Fibroblast of villous mesenchyme (primary cell): ENCODE measurements around the gene INTS15. TPM values are rescaled to one million over a fixed set of nuclear protein-coding genes. Genes with fewer than 3 reads are reported as not detected.

ENCODE experiments used
- DNase-seq: peaks from one replicate; pipeline ENCODE4 v3.0.0-alpha.2; 2010; ENCODE audit warnings: low read depth
- H3K4me3 ChIP-seq: 2 replicates; pipeline ENCODE4 v1.5.1; 2011; ENCODE audit warnings: low read depth, mild to moderate bottlenecking, low read length
- total RNA-seq: library from RNA; depleted of rRNA; stranded (reverse); fragments of >200 nt; gene quantifications from 2 replicates; pipeline ENCODE4 v1.2.3, GENCODE V29; 2012
- TF ChIP-seq, protein P1 (sequence below): IDR thresholded peaks from 2 replicates; pipeline ENCODE4 v1.5.1; 2012; ENCODE audit warnings: low read depth, mild to moderate bottlenecking, low read length; ENCODE audit not compliant: insufficient read depth

INTS15 gene
- total RNA-seq, 1 donor, result 16.4 TPM

DNA sequence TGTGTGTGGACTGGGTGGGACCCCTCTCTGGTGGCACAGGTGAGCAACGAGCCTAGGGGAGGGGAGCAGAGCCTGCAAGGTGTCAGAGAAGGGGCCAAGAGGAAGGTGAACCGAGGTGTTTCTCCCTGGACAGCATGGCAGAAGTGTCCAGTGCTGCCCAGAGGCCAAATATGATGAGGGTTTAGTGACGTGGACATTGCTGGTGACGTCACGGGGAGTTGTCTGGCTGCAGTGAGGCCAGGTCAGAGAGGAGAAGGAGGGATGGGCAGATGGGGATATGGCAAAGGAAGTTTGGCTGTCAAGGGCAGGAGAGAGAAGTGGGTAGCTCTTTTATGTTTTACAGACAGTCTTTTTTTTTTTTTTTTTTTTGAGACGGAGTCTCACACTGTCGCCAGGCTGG is 23.0 kb downstream of the INTS15 start:
- TF ChIP-seq, protein P1, sequence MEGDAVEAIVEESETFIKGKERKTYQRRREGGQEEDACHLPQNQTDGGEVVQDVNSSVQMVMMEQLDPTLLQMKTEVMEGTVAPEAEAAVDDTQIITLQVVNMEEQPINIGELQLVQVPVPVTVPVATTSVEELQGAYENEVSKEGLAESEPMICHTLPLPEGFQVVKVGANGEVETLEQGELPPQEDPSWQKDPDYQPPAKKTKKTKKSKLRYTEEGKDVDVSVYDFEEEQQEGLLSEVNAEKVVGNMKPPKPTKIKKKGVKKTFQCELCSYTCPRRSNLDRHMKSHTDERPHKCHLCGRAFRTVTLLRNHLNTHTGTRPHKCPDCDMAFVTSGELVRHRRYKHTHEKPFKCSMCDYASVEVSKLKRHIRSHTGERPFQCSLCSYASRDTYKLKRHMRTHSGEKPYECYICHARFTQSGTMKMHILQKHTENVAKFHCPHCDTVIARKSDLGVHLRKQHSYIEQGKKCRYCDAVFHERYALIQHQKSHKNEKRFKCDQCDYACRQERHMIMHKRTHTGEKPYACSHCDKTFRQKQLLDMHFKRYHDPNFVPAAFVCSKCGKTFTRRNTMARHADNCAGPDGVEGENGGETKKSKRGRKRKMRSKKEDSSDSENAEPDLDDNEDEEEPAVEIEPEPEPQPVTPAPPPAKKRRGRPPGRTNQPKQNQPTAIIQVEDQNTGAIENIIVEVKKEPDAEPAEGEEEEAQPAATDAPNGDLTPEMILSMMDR, result no peak
- H3K4me3 ChIP-seq, result no peak overlapping the region
- DNase-seq, result no peak

DNA sequence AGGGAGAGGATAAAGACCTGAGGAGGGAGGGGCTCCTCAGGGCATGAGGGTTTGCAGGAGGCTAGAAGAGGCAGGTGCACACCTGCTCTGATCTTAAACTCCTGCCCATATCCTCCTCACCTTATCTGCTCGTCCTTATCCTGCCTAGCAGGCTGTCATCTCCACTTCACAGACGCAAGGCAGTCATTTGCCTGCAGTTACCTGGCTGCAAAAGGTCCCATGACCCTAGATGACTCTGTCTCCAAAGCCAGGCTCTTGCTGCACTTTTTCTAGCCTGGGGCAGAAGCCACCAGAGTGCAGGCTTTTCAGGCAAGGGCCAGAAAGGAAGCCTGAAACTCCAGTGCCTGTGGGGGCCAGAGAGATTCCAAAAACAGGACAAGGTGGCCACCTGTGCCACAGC is 23.9 kb downstream of the INTS15 start:
- DNase-seq, result no peak
- TF ChIP-seq, protein P1, result no peak
- H3K4me3 ChIP-seq, result no peak overlapping the region

DNA sequence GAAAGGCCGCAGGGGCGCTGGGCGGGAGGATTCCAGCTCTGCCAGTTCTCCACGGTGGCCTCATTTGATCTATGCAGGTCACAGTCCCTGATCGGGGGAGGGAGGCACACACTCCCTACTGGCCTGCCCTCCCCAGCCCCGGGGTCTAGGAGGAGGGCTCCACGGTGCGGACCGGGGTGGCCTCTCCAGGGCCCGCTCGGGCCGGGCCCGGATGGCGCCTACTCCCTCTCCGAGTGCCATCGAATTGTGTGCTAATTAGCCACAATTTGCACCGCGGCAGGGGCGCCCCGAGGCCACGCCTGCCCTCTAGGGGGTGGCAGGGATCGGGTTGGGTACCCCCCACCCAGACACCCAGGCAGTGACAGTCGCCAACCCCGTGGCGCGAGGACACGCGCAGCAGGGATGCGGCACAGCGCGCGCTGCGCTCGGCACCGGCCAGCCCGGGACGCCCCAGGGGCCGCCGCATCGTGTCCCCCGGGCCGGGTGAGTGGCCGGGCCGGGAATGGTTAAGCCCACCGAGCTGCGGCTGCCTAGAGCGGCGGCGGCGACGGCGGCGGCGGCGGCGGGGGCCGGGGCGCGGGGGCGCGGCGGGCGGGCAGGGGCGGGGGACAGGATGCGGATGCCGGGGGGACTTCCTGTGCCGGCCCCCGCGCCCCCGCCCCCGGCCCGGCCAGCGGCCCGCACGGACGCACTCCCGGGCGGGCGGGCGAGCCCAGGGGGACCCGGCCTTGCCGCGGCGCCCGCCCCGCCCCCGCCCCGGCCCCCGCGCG is 25.3 kb downstream of the INTS15 start, which contains the start of gene ZNF853:
TSS of gene ZNF853 (plus strand) at position 658 of the 770 bp plus-strand sequence. CDS start 565 bp downstream, outside the sequence.
- no peak for DNase-seq
- H3K4me3 ChIP-seq, result peak within 1 kb of the TSS; percentile 52
- TF ChIP-seq, protein P1, result no peak

DNA sequence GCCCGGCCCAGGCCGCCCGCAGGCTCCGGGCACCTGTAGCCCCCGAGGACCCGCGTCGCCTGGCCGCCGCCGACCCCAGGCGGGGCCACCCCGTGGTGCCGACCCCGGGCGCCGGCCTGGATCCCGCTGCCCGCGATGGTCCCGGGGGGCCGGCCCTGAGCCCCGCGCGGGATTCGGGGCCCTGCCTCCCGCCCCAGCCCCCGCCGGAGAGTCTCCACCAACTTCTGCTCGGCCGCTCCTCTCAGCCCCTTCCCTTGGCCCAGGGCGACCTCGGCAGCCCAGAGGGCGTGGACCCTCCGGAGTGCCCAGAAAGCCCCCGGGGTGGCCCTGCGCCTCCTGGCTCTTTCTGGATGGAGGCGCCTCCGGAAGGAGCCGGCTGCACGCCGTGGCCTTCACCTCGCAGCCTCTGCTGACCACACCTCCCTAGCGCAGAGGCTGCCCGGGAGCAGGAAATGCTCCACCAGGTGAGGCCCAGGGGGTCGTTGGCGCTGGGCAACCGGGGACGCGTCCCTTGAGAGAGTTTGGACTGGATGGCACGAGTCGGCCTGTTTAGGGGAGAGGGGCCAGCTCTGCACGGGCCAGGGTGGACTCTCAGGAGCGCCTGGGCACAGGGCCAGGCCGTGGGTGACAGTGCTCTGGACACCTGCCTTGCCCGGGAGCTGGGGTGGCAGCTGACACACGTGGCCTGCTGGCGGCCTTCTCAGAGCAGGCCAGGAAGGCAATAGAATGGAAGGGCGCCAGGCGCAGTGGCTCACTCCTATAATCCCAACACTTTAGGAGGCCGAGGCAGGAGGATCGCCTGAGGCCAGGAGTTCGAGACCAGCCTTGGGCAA is 26.1 kb downstream of the INTS15 start:
- DNase-seq, result no peak
- H3K4me3 ChIP-seq, result peak overlapping the region; percentile 52
- TF ChIP-seq, protein P1, result no peak

DNA sequence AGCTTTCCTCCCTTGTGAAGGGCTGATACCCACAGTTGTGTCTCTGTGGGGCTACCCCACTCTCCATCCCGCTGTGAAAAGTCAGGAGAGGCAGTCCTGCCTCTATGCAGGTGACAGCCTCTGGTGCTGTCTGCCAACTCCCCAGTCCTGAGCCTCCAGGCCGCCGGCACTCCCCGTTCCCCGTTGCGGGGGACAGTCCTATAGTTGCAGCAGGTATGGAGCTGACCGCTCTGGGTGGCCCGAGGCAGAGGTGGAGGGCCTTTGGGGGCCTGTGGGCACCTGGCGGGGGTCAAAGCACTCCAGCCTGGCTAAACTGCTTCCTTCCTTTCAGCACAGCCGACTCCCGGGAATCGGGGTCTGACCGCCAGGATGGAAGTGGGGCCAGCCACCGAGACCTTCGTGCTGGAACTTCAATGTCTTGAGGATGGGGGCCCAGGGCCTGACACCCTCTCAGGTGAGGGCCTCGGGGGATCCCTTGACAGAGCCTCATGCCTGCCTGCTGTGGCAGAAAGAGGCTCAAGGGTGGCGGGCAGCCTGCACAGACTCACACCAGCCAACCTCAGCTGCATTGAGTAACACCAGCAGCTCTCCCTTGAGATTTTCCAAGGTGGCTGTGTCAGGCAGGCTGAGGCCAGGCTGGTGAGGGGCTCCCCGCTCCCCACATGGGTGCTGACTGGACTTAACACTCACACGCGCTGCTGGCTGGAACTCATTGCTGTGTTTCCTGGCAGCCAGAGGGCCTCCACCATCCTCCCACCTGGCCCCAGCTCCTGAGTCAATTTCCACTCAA is 27.2 kb downstream of the INTS15 start:
- TF ChIP-seq, protein P1, result no peak
- H3K4me3 ChIP-seq, result no peak overlapping the region
- no peak for DNase-seq

DNA sequence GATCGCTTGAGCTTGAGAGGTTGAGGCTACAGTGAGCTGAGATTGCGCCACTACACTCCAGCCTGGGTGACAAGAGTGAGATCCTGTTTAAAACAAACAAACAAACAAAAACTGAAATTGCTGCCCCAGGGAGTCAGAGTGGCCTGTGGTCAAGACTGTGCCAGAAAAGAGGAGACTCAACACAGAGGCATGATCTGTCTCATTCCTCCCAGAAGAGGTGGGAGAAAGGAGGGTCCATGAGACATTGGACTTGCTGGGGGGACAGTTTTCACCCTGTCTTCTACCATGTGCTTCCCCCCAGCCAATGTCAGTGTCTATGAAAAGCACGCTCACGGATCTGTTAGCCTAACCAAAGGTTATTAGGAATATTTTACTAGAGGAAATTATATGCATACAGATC is 28.8 kb downstream of the INTS15 start:
- TF ChIP-seq, protein P1, result no peak
- H3K4me3 ChIP-seq, result no peak overlapping the region
- DNase-seq, result no peak
